Natural killer cell treated with Interleukin-12 subunit alpha and Interleukin-12 subunit beta and Interleukin-15 and Interleukin-18, amount 100 ng/mL, for 72 hours (primary cell): ENCODE data around the gene NUDT11. TPM values are rescaled to one million over a fixed set of nuclear protein-coding genes. Genes with fewer than 3 reads are reported as not detected.
"Not testable (repeated sequence)": the region's sequence is repeated elsewhere in the genome, so short reads cannot be mapped to it uniquely, and the experiment has no call there.

Experiments used
- ATAC-seq, 2 donors: fragments of 150-1000 bp; cut with Tn5 transposase in 1 of 2; sonication (Bioruptor Pico), chemical (Tn5 transposase) in 1 of 2; 2 replicates each; pipeline ENCODE4 v1.10.0; 2021
- DNase-seq: peaks from one replicate; pipeline ENCODE4 v3.0.0; 2022; ENCODE audit warnings: low spot score
- H3K27ac Mint-ChIP-seq, 2 donors: 1 replicate in 1 of 2; 2 replicates in 1 of 2; pipeline ENCODE4 v1.8.0; 2022; ENCODE audit warnings: mixed read lengths in 2 of 2, mild to moderate bottlenecking in 1 of 2, moderate library complexity in 1 of 2
- H3K27me3 Mint-ChIP-seq, 2 donors: 1 replicate in 1 of 2; 2 replicates in 1 of 2; pipeline ENCODE4 v1.8.0; 2022; ENCODE audit warnings: mixed read lengths in 2 of 2
- H3K36me3 Mint-ChIP-seq: one replicate; pipeline ENCODE4 v1.8.0; 2022; ENCODE audit warnings: mixed read lengths
- H3K4me1 Mint-ChIP-seq, 2 donors: 1 replicate in 1 of 2; 2 replicates in 1 of 2; pipeline ENCODE4 v1.8.0; 2022; ENCODE audit warnings: low read depth in 2 of 2, mixed read lengths in 2 of 2, mild to moderate bottlenecking in 1 of 2
- H3K4me3 Mint-ChIP-seq: one replicate; pipeline ENCODE4 v1.8.0; 2022; ENCODE audit warnings: mixed read lengths
- H3K9me3 Mint-ChIP-seq: 2 replicates; pipeline ENCODE4 v1.8.0; 2022; ENCODE audit warnings: mixed read lengths
- total RNA-seq, 2 donors: library from RNA; stranded (reverse); gene quantifications; one replicate each; pipeline ENCODE4 v1.2.3, GENCODE V29; 2022

Gene NUDT11
- total RNA-seq: 1 to 10 TPM; 1.1 to 1.3 TPM

DNA sequence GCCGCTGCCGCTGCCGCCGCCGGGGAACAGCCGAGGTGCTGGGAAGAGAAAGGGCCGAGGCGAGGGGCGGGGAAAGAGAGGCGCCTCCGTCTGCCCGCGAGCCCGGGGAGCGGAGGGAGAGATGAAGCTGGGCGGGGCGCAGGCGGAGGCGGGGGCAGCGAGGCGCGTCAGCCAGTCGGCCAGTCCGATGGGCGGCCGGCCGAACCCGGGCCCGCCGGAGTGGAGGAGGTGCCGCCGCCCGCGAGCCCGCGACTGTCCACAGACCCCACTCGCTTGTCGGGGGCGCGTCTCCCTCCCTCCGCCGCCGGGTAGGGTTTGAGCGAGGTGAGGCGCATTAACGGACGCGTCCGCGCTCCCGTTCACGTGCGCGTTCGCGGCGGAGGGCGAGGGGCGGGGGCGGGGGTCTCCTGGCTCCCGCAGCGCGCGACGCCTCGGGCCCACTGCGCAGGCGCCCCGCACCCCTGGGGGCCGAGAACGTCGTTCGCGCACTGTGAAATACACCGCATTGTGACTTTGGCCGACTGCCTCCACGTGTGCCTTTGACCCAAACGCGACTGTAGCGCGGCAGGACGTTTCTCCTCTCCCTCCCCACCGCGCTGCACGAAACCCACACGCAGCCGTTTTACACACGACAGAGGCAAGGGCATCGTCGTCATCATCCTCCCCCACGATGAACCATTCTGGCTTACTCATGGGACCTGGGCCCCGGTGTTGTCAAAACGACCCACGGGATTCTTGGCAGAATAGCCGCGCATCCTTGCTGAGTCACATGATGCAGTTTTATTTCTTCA is at the start of gene NUDT11:
Gene NUDT11 (minus strand): TSS at position 92 of the 791 bp plus-strand sequence. CDS start 148 bp downstream, outside the sequence.
- DNase-seq (peak; percentile 74), ATAC-seq (peak; percentile 91 to 95)
- Mint-ChIP-seq H3K9me3 (no peaks in the 10 kb centered on the region), H3K36me3 (no peaks in the 10 kb centered on the region), H3K4me3 (peak within 1 kb of the TSS; percentile 69), H3K27me3 (peaks cover 16% of the 10 kb centered on the region in 2 donors), H3K4me1 (peaks cover 0 to 9% of the 10 kb centered on the region in 2 donors), H3K27ac (no peak within 1 kb of the TSS)

DNA sequence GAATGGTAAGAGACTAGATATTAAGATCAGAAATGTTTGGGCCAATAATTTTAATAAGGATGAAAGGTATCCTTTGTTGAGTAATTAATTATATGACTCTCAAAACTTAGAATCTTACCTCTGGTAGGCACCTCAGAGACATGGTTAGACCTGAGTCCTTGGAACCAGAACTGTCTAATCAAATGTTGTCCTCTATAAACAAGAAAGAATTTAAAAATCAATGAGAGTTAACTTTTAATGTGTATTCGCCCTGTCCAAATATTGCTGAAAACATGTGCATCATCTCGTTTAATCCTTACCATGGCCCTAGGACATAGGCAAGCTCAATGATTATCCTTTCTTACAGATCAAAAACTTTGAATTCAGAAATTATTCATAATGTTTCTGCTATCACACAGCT is 24.0 kb upstream of the NUDT11 start:
- H3K9me3 Mint-ChIP-seq: no peaks in the 10 kb centered on the region

DNA sequence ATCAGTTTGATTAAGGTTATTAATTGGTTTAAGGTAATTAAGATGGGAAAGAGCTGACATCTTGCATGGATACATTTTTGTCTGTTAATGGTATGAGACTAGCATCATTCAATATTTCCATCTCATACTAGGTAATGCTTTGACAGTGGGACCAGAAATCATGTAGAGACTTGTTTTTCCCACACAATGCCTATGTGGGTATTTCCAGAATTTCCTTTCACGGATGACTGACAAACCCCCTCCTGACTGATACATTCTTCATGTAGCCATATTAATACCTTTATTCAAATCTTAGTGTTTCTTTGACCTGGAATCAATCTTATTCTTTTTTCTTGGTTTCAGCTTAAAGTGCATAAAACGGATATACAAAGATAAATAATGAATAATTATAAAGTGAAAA is 22.7 kb upstream of the NUDT11 start:
- H3K36me3 Mint-ChIP-seq, ATAC-seq, H3K9me3 Mint-ChIP-seq, DNase-seq, H3K4me1 Mint-ChIP-seq, H3K27ac Mint-ChIP-seq, H3K4me3 Mint-ChIP-seq: not testable (repeated sequence)
- H3K27me3 Mint-ChIP-seq: peaks cover 10 to 18% of the 10 kb centered on the region in 2 donors

More for the DNA sequence above, 24.0 kb upstream of the NUDT11 start:
- Mint-ChIP-seq H3K4me1 (no peaks in the 10 kb centered on the region), H3K27me3 (peaks cover 14 to 19% of the 10 kb centered on the region in 2 donors), H3K27ac (no peak overlapping the region), H3K4me3 (no peak overlapping the region), H3K36me3 (no peaks in the 10 kb centered on the region)
- DNase-seq (no peak), ATAC-seq (no peak)

DNA sequence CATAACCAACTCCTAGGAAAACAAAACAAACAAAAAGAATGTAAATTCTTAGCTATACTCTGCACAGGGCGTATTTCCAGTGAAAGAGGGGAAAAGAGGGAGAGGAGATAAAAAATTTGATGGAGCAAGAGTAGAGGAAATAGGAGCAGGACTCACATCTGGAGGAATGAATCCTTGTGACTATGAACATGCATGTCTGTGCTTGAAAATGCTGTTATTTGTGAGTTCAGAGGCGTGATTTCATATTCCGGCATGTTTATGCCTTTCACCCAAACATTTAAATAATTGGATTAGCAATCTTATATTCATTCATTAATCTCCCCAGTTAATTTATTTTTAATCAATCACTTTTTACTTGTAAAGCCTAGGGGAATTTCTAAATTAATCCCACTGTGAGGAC is 11.2 kb upstream of the NUDT11 start:
- peaks cover 16 to 21% of the 10 kb centered on the region in 2 donors for H3K27me3 Mint-ChIP-seq

DNA sequence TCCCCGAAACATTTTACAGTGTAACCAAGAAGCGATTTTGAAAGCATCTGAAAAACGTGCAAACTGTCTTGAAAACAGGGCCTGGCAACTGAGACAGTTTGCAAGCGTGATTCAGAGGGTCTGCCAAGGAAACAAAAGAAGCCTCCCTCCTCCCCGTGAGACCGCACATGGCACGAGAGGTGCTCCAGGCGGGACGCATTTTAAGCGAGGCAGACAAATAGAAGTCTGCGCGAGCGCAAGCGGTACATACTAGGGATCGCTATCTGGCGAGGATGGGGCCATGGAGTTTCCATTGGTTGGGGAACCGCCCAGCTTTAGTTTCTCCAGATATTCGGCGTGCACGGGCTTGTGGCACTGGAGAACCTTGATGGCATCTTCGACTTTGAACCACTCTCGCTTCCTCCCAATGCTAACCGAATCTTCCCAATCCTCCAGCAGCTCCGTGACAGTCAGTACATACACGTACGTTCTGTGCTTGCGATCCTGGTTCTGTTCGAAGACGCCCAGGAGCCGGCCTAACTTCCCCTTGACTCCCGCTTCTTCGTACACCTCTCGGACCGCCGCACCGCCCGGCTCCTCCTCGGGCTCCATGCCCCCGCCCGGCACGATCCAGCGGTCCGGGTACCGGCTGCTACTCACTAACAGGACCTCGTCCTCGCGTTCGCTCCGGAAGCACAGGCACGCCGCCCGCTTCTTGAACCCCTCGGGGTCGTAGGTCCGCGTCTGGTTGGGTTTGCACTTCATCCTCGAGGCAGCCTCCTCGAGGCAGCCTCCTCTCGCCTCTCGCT is 497 bp downstream of the NUDT11 start:
- not testable (repeated sequence) for DNase-seq, H3K9me3 Mint-ChIP-seq, H3K4me1 Mint-ChIP-seq, H3K27ac Mint-ChIP-seq, H3K36me3 Mint-ChIP-seq
- peaks cover 16% of the 10 kb centered on the region in 2 donors for H3K27me3 Mint-ChIP-seq
- peak overlapping the region; percentile 69 for H3K4me3 Mint-ChIP-seq
- peak; percentile 41 to 62 for ATAC-seq

More for the DNA sequence above, 11.2 kb upstream of the NUDT11 start:
- Mint-ChIP-seq H3K4me1 (no peaks in the 10 kb centered on the region), H3K4me3 (no peak overlapping the region), H3K36me3 (no peaks in the 10 kb centered on the region), H3K9me3 (no peaks in the 10 kb centered on the region), H3K27ac (no peak overlapping the region)
- ATAC-seq: no peak
- DNase-seq: no peak

DNA sequence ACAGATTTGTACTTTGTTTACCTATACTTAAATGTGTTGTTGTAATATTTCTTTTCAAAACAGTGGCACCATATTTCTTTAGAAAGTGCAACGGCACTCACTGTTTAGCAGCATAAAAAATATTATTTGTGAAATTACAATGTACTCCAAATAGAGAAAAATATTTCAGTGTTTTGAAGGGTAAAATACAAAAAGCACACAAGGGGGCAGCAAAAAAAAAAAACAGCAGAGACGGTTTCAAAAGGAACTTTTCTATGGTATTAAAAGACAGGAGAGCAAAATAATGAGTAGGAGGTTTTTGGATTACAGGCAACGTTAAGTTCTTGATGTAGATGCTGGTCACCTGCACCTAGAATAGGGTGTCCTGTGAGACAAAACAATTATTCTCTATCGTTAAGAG is 2.0 kb downstream of the NUDT11 start:
- peak overlapping the region; percentile 54 for H3K4me3 Mint-ChIP-seq
- H3K36me3 Mint-ChIP-seq: no peaks in the 10 kb centered on the region
- H3K27me3 Mint-ChIP-seq: peaks cover 14 to 16% of the 10 kb centered on the region in 2 donors
- peaks cover 0 to 9% of the 10 kb centered on the region in 2 donors for H3K4me1 Mint-ChIP-seq
- ATAC-seq (no peak), DNase-seq (no peak)
- H3K27ac Mint-ChIP-seq: no peak overlapping the region
- no peaks in the 10 kb centered on the region for H3K9me3 Mint-ChIP-seq

GRCh38 chrX:51487960-51488267 is 8.5 kb downstream of the NUDT11 start:
- Mint-ChIP-seq H3K36me3 (no peaks in the 10 kb centered on the region), H3K4me3 (no peak overlapping the region), H3K27ac (no peak overlapping the region), H3K9me3 (no peaks in the 10 kb centered on the region), H3K4me1 (no peaks in the 10 kb centered on the region), H3K27me3 (peaks cover 0 to 10% of the 10 kb centered on the region in 2 donors)
- DNase-seq (no peak), ATAC-seq (no peak)

- Mint-ChIP-seq H3K27ac (no peak overlapping the region), H3K9me3 (no peaks in the 10 kb centered on the region)
- ATAC-seq: no peak
These were observed 11.8 kb downstream of the NUDT11 start for GRCh38 chrX:51484616-51485015.

DNA sequence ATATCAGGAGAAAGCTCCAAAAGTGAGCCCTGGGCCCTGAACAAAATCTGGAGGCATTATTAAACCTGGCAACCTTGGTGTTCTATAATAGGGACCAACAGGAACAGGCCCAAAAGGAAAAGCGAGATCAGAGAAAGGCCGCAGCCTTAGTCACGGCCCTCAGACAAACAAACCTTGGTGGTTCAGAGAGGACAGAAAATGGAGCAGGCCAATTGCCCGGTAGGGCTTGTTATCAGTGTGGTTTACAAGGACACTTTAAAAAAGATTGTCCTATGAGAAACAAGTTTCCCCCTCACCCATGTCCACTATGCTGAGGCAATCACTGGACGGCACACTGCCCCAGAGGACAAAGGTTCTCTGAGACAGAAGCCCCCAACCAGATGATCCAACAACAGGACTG is 14.0 kb downstream of the NUDT11 start:
- ATAC-seq, H3K4me1 Mint-ChIP-seq, H3K9me3 Mint-ChIP-seq, H3K36me3 Mint-ChIP-seq, H3K27ac Mint-ChIP-seq, H3K4me3 Mint-ChIP-seq, DNase-seq: not testable (repeated sequence)
- H3K27me3 Mint-ChIP-seq: peaks cover 0 to 15% of the 10 kb centered on the region in 2 donors

More at GRCh38 chrX:51484616-51485015, 11.8 kb downstream of the NUDT11 start:
- Mint-ChIP-seq H3K4me3 (no peak overlapping the region), H3K27me3 (peaks cover 0 to 15% of the 10 kb centered on the region in 2 donors), H3K4me1 (no peaks in the 10 kb centered on the region), H3K36me3 (no peaks in the 10 kb centered on the region)
- DNase-seq: no peak

DNA sequence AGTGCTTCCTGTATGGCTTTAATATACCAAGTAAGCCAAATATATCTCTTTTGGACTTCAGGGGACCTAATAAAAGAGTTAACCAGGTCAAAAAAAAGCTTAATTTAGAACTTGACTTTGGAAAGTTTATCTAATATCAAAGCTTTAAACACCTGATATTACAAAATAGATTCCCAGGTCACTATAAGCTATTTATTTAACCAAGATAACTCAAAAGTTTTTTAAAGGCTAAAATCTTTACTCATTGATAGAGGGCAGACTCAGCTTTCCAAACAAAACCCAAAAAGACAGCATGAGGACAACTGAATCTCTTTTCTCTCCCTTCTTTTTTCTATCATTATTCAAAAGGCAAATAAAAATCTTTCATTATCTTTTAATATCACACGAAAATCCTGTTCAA is 19.5 kb downstream of the NUDT11 start:
- Mint-ChIP-seq H3K4me3 (no peak overlapping the region), H3K4me1 (no peaks in the 10 kb centered on the region), H3K27ac (no peak overlapping the region), H3K27me3 (peaks cover under 1 to 20% of the 10 kb centered on the region in 2 donors), H3K9me3 (no peaks in the 10 kb centered on the region), H3K36me3 (no peaks in the 10 kb centered on the region)
- DNase-seq: no peak
- ATAC-seq: no peak

DNA sequence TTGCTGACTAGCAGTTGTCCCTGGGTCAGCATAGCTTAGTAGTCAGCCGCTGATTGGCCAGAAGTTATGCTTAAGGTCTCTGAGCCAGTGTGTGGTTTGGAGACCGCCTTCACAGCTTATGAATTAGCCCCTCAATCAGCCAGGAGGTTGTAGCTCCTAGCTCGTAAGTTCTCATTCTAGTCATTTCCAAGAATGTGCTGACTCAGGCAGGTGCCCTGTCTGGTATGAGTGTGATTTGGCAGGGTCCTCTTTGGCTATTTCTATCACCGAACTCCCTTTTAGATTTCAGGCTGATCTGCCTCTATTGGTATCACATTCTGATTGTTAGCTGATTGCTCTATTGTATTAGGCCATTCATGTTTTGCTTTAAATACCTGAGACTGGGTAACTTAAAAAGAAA is 33.1 kb downstream of the NUDT11 start:
- Mint-ChIP-seq H3K27ac (no peak overlapping the region), H3K9me3 (no peaks in the 10 kb centered on the region), H3K27me3 (peaks cover 0 to 3% of the 10 kb centered on the region in 2 donors), H3K4me1 (no peaks in the 10 kb centered on the region), H3K4me3 (no peak overlapping the region), H3K36me3 (no peaks in the 10 kb centered on the region)
- no peak for DNase-seq
- no peak for ATAC-seq

DNA sequence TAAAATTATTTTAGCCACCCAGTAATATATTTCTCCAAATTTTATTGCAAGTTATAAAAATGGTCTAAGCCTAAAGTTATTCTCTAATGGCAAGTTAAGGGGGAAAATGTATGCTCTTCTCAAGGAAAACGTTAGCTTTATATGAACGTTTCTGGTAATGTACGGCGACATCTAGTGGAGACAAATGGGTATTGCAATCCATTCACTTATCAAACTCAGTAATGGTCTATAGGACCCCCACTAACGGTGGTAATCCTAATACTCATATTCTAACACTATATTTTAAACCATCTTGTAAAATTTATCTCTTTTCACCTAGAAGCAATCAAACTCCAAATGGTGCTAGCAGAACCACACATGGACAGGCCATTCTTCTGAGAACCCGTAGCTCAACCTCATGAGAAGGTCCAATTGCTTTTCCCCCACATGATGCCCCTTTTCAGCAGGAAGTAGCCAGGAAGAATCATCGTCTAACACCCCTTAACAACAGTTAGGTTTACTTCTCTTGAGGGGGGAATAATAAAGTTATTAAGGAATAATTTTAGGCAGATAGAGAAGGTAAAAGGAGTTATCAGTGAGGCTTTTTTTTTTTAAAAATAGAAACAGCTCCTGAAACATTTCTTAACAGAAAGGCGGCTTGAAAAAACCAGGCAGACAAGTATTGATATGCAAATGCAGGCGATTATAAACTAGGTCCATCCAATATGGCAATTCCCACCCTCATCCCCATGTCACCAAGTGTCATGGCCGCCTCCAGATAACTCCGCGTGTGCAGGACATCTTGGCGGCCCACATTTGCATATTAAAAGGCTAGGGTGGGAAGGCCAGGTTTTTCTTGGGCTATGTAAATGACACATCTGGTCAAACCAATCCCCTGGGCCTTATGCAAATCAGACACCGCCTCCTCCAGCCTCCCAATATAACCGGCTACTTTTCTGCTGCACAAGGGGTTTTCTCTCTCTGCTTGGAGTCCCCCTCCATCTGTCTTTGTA is 35.0 kb downstream of the NUDT11 start:
- ATAC-seq (no peak), DNase-seq (no peak)
- Mint-ChIP-seq H3K4me1 (no peaks in the 10 kb centered on the region), H3K36me3 (no peaks in the 10 kb centered on the region), H3K27me3 (peaks cover 0 to 8% of the 10 kb centered on the region in 2 donors), H3K4me3 (no peak overlapping the region), H3K9me3 (no peaks in the 10 kb centered on the region), H3K27ac (no peak overlapping the region)

DNA sequence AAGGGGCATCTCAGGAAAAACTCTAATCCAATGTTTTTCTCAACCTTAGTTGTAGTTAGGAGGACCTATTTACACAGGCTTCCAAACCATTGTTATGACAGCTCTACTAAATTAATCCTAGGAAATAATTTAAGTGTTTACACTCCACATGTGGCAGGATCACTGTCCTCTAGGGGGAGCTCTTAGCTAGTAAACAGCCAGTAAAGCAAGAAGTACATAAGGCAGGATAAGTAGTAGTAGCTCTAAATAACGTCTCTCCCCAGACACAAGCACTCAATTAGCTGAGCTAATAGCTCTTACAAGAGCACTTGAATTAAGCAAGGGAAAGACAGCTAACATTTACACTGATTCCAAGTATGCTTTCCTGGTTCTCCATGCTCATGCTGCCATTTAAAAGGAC is 37.3 kb downstream of the NUDT11 start:
- DNase-seq: no peak
- Mint-ChIP-seq H3K27me3 (peaks cover 3 to 10% of the 10 kb centered on the region in 2 donors), H3K4me3 (no peak overlapping the region), H3K27ac (no peak overlapping the region), H3K36me3 (no peaks in the 10 kb centered on the region), H3K4me1 (no peaks in the 10 kb centered on the region), H3K9me3 (no peaks in the 10 kb centered on the region)
- ATAC-seq: no peak
